ENCODE data around the gene IRF5.

IRF5 gene

DNA sequence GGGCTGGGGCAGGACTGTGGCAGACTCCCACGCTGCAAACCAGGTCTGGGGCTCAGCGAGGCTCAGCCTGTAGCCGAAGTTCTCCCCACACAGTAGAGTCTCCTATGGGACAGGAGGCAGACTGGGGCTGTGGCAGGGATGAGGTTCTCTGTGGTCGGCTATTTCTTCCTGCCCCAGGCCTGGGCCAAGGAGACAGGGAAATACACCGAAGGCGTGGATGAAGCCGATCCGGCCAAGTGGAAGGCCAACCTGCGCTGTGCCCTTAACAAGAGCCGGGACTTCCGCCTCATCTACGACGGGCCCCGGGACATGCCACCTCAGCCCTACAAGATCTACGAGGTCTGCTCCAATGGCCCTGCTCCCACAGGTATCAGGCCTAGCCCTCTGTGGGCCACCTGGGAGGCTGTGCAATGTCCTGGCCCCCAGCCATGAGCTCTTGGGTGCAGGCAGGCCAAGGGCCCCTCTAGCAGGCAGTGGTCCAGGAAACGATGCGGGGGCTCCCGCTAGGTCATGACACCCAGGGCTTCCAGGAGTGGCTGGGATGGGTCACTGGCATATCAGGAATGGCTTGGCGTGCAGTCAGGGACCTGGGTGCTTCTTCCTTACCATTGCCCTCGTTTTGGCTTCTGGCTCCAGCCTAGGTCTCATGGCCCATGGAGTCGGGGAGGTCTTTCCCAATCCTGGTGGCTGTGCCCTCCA lies 8.1 kb downstream of the IRF5 start:
- H3K4me3 ChIP-seq (ENCODE audit: low read depth, low read length) = no peak overlapping the region
- TF ChIP-seq CTCF (IDR thresholded peaks at IDR 0.05; ENCODE audit: low read depth, low read length) = no peak

- no peak for TF ChIP-seq CTCF (IDR thresholded peaks at IDR 0.05; ENCODE audit: low read depth, low read length)
- H3K4me3 ChIP-seq (ENCODE audit: low read depth, low read length) = no peak overlapping the region
Measured at GRCh38 chr7:128946936-128947830, 9.5 kb downstream of the IRF5 start.

DNA sequence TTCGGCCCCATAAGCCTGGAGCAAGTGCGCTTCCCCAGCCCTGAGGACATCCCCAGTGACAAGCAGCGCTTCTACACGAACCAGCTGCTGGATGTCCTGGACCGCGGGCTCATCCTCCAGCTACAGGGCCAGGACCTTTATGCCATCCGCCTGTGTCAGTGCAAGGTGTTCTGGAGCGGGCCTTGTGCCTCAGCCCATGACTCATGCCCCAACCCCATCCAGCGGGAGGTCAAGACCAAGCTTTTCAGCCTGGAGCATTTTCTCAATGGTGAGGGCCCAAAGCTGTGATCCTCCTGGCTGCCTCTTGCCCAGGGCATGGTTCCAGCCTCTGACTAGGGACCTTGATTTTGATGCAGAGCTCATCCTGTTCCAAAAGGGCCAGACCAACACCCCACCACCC lies 10.1 kb downstream of the IRF5 start:
- no peak overlapping the region for H3K4me3 ChIP-seq (ENCODE audit: low read depth, low read length)
- TF ChIP-seq CTCF (IDR thresholded peaks at IDR 0.05; ENCODE audit: low read depth, low read length) = no peak

- TF ChIP-seq CTCF (IDR thresholded peaks at IDR 0.05; ENCODE audit: low read depth, low read length) = no peak
- H3K4me3 ChIP-seq (ENCODE audit: low read depth, low read length) = no peak overlapping the region
Measured at GRCh38 chr7:128948312-128948973, 10.7 kb downstream of the IRF5 start.

DNA sequence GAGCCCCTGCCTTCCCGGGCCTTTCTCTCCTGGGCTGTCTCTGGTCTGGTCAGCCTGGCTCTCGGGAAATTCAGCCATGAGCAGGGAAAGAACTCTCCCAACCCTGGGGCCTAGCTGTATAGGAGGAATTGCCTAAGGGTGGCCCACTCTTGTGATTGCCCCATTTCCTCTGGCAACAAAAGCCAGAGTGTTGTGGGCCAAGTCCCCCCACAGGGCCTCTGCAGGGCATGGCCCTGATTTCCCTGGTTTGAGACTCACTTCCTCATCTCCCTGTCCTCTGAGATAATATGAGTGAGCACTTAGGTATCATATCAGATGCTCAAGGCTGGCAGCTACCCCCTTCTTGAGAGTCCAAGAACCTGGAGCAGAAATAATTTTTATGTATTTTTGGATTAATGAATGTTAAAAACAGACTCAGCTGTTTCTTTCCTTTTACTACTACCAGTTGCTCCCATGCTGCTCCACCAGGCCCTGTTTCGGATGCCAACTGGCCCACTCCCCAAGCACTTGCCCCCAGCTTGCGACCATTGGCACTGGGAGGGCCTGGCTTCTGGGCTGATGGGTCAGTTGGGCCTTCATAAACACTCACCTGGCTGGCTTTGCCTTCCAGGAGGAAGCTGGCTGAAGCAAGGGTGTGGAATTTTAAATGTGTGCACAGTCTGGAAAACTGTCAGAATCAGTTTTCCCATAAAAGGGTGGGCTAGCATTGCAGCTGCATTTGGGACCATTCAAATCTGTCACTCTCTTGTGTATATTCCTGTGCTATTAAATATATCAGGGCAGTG lies 11.4 kb downstream of the IRF5 start:
- no peak for TF ChIP-seq CTCF (IDR thresholded peaks at IDR 0.05; ENCODE audit: low read depth, low read length)
- no peak overlapping the region for H3K4me3 ChIP-seq (ENCODE audit: low read depth, low read length)

GRCh38 chr7:128951296-128951695 lies 13.6 kb downstream of the IRF5 start:
- no peak for TF ChIP-seq CTCF (IDR thresholded peaks at IDR 0.05; ENCODE audit: low read depth, low read length)
- H3K4me3 ChIP-seq (ENCODE audit: low read depth, low read length) = no peak overlapping the region
